Type B pancreatic cell (in vitro differentiated cells): ENCODE measurements around the gene TRMO. TPM values are rescaled to one million over a fixed set of nuclear protein-coding genes. Genes with fewer than 3 reads are reported as not detected.

Source experiments
- DNase-seq: peaks from one replicate; pipeline ENCODE4 v3.0.0; 2021; ENCODE audit warnings: mixed read lengths; ENCODE audit not compliant: unreplicated experiment; ENCODE audit errors: extremely low spot score
- H3K27ac Mint-ChIP-seq: 2 replicates; pipeline ENCODE4 v1.8.0; 2021; ENCODE audit warnings: mild to moderate bottlenecking, mixed read lengths
- H3K27me3 Mint-ChIP-seq: 2 replicates; pipeline ENCODE4 v1.8.0; 2021; ENCODE audit warnings: mixed read lengths
- H3K36me3 Mint-ChIP-seq: 2 replicates; pipeline ENCODE4 v1.8.0; 2021; ENCODE audit warnings: mixed read lengths
- H3K4me1 Mint-ChIP-seq: one replicate; pipeline ENCODE4 v1.8.0; 2021; ENCODE audit warnings: mixed read lengths; ENCODE audit not compliant: unreplicated experiment
- H3K4me3 Mint-ChIP-seq: 2 replicates; pipeline ENCODE4 v1.8.0; 2021; ENCODE audit warnings: mild to moderate bottlenecking, mixed read lengths
- H3K9me3 Mint-ChIP-seq: 2 replicates; pipeline ENCODE4 v1.8.0; 2021; ENCODE audit warnings: mixed read lengths
- total RNA-seq: library from RNA; stranded (reverse); gene quantifications from 2 replicates; pipeline ENCODE4 v1.2.1, GENCODE V29; 2021; ENCODE audit warnings: low replicate concordance
- TF ChIP-seq, protein P1 (sequence below): fragments of 200-600 bp; sonication (generic); conservative IDR thresholded peaks from 2 replicates; pipeline ENCODE4 v1.5.0; 2021; ENCODE audit warnings: antibody characterized with exemption, mild to moderate bottlenecking

The TRMO gene
- total RNA-seq, 1 donor from 2014 or later, result 11.3 TPM

DNA sequence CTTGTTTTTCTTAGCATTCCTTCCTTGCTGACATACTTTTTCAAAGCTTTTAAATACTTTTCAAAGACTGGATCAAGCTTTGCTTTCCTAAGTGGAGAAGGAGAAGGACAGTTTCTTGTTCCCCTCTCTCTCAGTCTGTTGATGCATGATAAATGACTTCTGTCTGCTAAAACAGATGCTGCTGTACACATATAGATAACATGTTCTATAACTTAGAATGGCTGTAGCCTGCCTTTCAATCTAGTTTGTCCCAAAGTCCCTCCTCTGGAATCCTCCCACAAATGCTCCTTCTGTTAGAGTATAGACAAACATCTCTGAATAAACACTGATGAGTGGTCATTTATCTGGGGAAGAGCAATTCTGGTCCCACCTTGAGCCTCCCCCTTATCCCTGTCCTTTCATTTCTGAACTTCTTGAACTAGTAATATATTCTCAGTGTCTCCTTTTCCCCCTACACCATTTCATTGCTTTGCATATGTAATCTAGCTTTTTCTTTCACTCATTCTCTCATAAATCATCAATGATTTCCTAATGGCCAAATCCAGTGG, 21.1 kb upstream of the TRMO start:
- TF ChIP-seq, protein P1, sequence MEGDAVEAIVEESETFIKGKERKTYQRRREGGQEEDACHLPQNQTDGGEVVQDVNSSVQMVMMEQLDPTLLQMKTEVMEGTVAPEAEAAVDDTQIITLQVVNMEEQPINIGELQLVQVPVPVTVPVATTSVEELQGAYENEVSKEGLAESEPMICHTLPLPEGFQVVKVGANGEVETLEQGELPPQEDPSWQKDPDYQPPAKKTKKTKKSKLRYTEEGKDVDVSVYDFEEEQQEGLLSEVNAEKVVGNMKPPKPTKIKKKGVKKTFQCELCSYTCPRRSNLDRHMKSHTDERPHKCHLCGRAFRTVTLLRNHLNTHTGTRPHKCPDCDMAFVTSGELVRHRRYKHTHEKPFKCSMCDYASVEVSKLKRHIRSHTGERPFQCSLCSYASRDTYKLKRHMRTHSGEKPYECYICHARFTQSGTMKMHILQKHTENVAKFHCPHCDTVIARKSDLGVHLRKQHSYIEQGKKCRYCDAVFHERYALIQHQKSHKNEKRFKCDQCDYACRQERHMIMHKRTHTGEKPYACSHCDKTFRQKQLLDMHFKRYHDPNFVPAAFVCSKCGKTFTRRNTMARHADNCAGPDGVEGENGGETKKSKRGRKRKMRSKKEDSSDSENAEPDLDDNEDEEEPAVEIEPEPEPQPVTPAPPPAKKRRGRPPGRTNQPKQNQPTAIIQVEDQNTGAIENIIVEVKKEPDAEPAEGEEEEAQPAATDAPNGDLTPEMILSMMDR, result no peak
- DNase-seq, result no peak
- H3K4me1 Mint-ChIP-seq, result no peaks in the 10 kb centered on the region
- H3K27ac Mint-ChIP-seq, result no peak overlapping the region
- no peaks in the 10 kb centered on the region for H3K36me3 Mint-ChIP-seq
- H3K9me3 Mint-ChIP-seq, result no peaks in the 10 kb centered on the region
- H3K4me3 Mint-ChIP-seq, result no peak overlapping the region
- peaks cover 63% of the 10 kb centered on the region for H3K27me3 Mint-ChIP-seq

GRCh38 chr9:97941323-97941722, 19.0 kb upstream of the TRMO start:
- TF ChIP-seq, protein P1, result no peak
- no peak overlapping the region for H3K4me3 Mint-ChIP-seq
- no peaks in the 10 kb centered on the region for H3K36me3 Mint-ChIP-seq
- peaks cover 63% of the 10 kb centered on the region for H3K27me3 Mint-ChIP-seq
- DNase-seq, result no peak
- no peaks in the 10 kb centered on the region for H3K9me3 Mint-ChIP-seq
- H3K4me1 Mint-ChIP-seq, result no peaks in the 10 kb centered on the region
- H3K27ac Mint-ChIP-seq, result no peak overlapping the region

DNA sequence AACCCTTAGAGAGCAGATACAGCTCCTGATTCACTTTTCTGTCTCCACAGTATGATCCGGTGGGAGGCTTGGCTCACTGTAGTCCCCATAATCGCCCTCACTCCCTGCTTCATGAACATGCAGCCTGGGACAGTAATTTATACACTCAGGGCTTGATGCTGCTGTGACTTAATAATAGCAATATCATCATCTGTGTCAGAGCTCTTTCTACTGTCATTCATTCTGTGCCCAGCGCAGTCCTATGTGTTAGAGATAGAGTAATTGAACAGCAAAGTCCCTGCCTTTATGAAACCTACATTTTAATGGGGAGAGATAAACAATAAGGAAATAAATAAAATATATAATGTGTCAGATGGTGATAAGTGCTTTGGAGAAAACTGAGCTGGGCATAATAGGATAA, 18.4 kb upstream of the TRMO start:
- DNase-seq, result no peak
- no peaks in the 10 kb centered on the region for H3K36me3 Mint-ChIP-seq

GRCh38 chr9:97940233-97940632, 17.9 kb upstream of the TRMO start:
- no peak overlapping the region for H3K4me3 Mint-ChIP-seq
- H3K27me3 Mint-ChIP-seq, result peaks cover 65% of the 10 kb centered on the region
- TF ChIP-seq, protein P1, result no peak
- no peak for DNase-seq
- no peaks in the 10 kb centered on the region for H3K36me3 Mint-ChIP-seq
- H3K9me3 Mint-ChIP-seq, result no peaks in the 10 kb centered on the region
- no peak overlapping the region for H3K27ac Mint-ChIP-seq
- no peaks in the 10 kb centered on the region for H3K4me1 Mint-ChIP-seq

More for the DNA sequence above, 18.4 kb upstream of the TRMO start:
- no peak overlapping the region for H3K4me3 Mint-ChIP-seq
- H3K27me3 Mint-ChIP-seq, result peaks cover 63% of the 10 kb centered on the region
- no peaks in the 10 kb centered on the region for H3K4me1 Mint-ChIP-seq
- no peak overlapping the region for H3K27ac Mint-ChIP-seq
- H3K9me3 Mint-ChIP-seq, result no peaks in the 10 kb centered on the region
- TF ChIP-seq, protein P1, result no peak

- H3K4me3 Mint-ChIP-seq, result no peak within 1 kb of the TSS
- peaks cover 84% of the 10 kb centered on the region for H3K27me3 Mint-ChIP-seq
- TF ChIP-seq, protein P1, result no peak
Observed at GRCh38 chr9:97938081-97938644, 15.9 kb upstream of the TRMO start, which contains the start of gene HEMGN. TSS of gene HEMGN (minus strand) at chr9:97938172. CDS start at chr9:97938136, 36 bp downstream.

More at GRCh38 chr9:97938081-97938644, 15.9 kb upstream of the TRMO start, which contains the start of gene HEMGN:
- no peaks in the 10 kb centered on the region for H3K9me3 Mint-ChIP-seq
- DNase-seq, result no peak
- no peaks in the 10 kb centered on the region for H3K36me3 Mint-ChIP-seq
- H3K27ac Mint-ChIP-seq, result no peak within 1 kb of the TSS
- no peaks in the 10 kb centered on the region for H3K4me1 Mint-ChIP-seq
